ENCODE results near the gene SPATA6.
"Not testable (repeated sequence)": the region's sequence is repeated elsewhere in the genome, so short reads cannot be mapped to it uniquely, and the experiment has no call there.

SPATA6 gene

DNA sequence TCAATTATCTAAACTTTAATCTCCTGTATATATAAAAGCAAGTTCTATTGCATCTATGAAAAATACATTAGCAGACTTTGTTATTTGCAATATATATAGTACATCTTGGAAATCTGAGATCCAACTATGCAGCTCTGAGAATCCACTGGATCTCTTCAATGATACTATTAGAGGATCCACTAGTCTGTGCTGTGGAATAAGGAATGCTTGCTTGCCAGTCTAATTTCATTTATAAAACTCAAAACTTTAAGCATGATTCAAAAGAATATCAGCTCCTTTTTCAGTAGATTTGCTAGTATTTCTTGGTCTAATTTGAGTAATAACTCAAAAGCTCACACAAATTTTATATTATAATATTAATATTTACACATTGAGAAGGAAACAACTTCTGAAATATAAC is 115.1 kb downstream of the SPATA6 start:
- DNase-seq (ENCODE audit: low read depth in 2 of 2), result no peak

DNA sequence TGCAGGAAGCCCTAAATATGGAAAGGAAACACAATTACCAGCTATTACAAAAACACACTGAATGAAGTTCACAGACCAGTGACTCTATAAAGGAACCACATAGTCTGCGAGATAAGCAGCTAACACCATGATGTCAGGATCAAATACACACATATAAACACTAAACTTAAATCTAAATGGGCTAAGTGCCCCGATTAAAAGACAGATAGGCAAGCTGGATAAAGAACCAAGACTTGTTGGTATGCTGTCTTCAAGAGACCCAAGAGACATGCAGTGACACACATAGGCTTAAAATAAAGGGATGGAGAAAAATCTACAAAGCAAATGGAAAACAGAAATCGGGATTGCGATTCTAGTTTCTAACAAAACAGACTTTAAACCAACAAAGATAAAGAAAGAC is 127.6 kb downstream of the SPATA6 start:
- DNase-seq (ENCODE audit: low read depth in 2 of 2), result no peak

- no peak for DNase-seq (ENCODE audit: low read depth in 2 of 2)
These were observed 130.8 kb downstream of the SPATA6 start for GRCh38 chr1:48341221-48341620.

GRCh38 chr1:48338257-48338656 is 133.7 kb downstream of the SPATA6 start:
- DNase-seq (ENCODE audit: low read depth in 2 of 2), result no peak

DNA sequence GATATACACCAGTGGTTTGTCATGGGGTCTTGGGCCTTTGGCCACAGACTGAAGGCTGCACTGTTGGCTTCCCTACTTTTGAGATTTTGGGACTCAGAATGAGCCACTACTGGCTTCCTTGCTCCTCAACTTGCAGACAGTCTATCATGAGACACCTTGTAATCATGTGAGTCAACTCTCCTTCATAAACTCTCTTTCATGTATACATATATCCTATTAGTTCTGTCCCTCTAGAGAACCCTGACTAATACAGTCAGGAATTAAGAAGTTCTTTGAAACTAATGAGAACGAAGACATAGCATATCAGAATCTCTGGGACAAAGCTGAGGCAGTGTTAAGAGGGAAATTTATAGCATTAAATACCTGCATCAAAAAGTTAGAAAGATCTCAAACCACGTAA is 138.7 kb downstream of the SPATA6 start:
- no peak for DNase-seq (ENCODE audit: low read depth in 2 of 2)

- no peak for DNase-seq (ENCODE audit: low read depth in 2 of 2)
These were observed 139.9 kb downstream of the SPATA6 start for GRCh38 chr1:48332115-48332514.

GRCh38 chr1:48329905-48330304 is 142.1 kb downstream of the SPATA6 start:
- no peak for DNase-seq (ENCODE audit: low read depth in 2 of 2)

- DNase-seq (ENCODE audit: low read depth in 2 of 2), result no peak
These were observed 142.5 kb downstream of the SPATA6 start for GRCh38 chr1:48329486-48329885.

DNA sequence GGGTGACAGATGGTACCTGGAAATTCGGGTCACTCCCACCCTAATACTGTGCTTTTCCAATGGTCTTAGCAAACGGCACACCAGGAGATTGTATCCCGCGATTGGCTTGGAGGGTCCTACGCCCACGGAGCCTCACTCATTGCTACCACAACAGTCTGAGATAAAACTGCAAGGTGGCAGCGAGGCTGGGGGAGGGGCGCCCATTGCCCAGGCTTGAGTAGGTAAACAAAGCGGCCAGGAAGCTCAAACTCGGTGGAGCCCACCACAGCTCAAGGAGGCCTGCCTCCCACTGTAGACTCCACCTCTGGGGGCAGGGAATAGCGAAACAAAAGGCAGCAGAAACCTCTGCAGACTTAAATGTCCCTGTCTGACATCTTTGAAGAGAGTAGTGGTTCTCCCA is 160.2 kb downstream of the SPATA6 start:
- not testable (repeated sequence) for DNase-seq (ENCODE audit: low read depth in 2 of 2)

- DNase-seq (ENCODE audit: low read depth in 2 of 2), result no peak
These were observed 162.4 kb downstream of the SPATA6 start for GRCh38 chr1:48309564-48310082.

DNA sequence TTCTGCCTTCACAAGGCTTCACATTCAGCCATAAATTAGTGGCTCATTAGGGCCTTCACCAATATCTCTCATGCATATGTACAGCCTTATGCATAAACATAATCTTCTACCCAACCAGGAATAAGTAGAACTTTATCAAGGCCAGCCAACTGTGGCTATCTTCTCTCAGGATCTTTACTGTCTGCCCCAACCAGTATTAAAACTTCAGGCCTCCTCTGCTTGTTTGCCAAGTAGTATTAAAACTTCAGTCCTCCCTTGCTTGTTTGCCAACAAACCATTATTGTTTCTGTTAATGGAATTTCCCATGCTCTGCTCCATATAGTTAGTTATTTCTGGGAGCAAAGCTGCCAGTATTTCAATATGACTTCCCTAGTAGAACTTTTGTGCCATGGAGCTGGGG is 169.4 kb downstream of the SPATA6 start:
- DNase-seq (ENCODE audit: low read depth in 2 of 2), result no peak

GRCh38 chr1:48294656-48295055 is 177.3 kb downstream of the SPATA6 start:
- no peak for DNase-seq (ENCODE audit: low read depth in 2 of 2)

DNA sequence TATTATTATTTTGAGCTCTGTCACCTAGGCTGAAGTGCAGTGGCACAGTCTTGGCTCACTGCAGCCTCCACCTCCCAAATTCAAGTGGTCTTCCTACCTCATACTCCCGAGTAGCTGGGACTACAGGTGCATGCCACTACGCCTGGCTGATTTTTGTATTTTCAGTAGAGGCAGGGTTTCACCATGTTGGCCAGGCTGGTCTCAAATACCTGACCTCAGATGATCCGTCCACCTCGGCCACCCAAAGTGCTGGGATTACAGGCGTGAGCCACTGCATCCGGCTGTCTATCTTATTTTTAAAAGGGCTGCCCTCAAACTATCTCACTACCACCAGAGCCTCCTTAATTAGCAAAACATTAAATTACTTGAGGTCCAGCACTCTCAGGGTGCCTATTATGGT is 177.9 kb downstream of the SPATA6 start:
- DNase-seq (ENCODE audit: low read depth in 2 of 2), result not testable (repeated sequence)

DNA sequence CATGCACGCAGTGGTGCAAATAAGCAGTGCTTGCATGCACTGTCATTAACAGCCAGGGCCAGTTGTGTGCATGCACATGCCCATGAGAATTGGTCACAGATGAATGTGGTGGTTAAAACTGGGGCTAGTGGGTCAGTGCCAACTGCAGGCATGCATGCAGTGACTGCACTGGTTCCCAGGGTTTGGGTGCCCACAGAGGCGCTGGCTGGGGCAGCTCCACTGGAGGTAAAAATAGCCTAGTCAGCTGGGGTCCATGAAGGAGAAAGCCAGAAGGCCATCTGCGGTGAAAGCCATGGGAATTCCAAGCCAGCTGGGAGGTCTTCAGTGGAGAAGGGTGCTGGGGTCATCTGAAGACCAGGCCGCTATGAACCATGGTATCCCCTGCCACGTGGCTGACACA is 179.3 kb downstream of the SPATA6 start:
- DNase-seq (ENCODE audit: low read depth in 2 of 2), result no peak

DNA sequence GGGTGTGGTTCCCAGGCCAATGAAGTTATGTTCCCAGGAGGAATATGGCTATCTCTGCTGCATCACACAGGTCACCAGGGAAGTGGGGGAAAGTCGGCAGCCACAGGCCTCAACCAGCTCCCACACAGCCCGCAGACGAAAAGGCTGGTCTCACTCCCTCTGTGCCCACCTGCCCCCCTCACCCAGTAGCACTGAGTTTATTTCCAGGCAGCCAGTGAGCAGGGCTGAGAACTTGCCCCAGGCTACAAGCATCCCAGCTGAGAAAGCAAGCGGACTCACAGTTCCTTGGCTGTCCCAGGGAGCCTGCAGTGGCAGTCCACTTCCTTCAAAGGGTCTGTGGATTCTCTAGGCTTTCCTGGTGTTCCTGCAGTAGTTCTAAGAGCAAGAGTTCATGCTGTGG is 180.6 kb downstream of the SPATA6 start:
- DNase-seq (ENCODE audit: low read depth in 2 of 2), result no peak

- DNase-seq (ENCODE audit: low read depth in 2 of 2), result no peak
These were observed 186.5 kb downstream of the SPATA6 start for GRCh38 chr1:48285525-48285924.

DNA sequence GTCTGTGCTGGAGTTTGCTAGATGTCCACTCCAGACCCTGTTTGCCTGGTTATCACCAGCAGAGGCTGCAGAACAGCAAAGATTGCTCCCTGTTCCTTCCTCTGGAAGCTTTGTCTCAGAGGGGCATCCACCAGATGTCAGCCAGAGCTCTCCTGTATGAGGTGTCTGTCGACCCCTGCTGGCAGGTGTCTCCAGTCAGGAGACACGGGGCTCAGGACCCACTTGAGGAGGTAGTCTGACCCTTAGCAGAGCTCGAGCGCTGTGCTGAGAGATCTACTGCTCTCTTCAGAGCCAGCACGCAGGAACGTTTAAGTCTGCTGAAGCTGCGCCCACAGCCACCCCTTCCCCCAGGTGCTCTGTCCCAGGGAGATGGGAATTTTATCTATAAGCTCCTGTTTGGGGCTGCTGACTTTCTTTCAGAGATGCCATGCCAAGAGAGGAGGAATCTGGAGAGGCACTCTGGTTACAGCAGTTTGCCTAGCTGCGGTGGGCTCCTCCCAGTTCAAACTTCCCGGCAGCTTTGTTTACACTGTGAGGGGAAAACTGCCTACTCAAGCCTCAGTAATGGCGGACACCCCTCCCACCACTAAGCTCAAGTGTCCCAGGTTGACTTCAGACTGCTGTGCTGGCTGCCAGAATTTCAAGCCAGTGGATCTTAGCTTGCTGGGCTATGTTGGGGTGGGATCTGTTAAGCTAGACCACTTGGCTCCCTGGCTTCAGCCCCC is 187.1 kb downstream of the SPATA6 start:
- DNase-seq (ENCODE audit: low read depth in 2 of 2), result not testable (repeated sequence)

DNA sequence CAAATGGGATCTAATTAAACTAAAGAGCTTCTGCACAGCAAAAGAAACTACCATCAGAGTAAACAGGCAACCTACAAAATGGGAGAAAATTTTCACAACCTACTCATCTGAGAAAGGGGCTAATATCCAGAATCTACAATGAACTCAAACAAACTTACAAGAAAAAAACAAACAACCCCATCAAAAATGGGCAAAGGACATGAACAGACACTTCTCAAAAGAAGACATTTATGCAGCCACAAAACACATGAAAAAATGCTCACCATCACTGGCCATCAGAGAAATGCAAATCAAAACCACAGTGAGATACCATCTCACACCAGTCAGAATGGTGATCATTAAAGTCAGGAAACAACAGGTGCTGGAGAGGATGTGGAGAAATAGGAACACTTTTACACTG is 189.7 kb downstream of the SPATA6 start:
- not testable (repeated sequence) for DNase-seq (ENCODE audit: low read depth in 2 of 2)

DNA sequence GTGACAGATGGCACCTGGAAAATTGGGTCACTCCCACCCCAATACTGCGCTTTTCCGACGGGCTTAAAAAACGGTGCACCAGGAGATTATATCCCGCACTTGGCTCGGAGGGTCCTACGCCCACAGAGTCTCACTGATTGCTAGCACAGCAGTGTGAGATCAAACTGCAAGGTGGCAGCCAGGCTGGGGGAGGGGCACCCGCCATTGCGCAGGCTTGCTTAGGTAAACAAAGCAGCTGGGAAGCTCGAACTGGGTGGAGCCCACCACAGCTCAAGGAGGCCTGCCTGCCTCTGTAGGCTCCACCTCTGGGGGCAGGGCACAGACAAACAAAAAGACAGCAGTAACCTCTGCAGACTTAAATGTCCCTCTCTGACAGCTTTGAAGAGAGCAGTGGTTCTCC is 194.6 kb downstream of the SPATA6 start:
- not testable (repeated sequence) for DNase-seq (ENCODE audit: low read depth in 2 of 2)

DNA sequence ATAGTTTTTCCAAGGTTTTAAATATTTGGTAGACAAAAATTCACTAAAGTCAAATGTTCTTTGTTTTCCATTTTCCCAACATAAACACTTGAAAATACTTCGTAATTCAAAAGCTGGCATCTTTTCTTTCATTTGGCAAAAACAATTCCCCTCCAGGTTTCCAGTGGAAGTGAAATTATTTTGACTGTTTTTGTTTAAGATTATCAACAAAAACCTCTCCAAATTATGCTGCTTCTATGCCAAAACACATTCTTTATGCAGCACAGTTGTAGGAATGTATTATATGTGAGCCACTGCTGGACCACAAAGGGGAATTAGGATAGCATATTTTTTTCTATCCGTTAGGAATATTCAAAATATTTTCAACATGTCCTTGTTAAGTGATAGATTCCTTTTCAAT is 205.4 kb downstream of the SPATA6 start:
- DNase-seq (ENCODE audit: low read depth in 2 of 2), result no peak

- DNase-seq (ENCODE audit: low read depth in 2 of 2), result no peak
These were observed 209.0 kb downstream of the SPATA6 start for GRCh38 chr1:48263041-48263440.

DNA sequence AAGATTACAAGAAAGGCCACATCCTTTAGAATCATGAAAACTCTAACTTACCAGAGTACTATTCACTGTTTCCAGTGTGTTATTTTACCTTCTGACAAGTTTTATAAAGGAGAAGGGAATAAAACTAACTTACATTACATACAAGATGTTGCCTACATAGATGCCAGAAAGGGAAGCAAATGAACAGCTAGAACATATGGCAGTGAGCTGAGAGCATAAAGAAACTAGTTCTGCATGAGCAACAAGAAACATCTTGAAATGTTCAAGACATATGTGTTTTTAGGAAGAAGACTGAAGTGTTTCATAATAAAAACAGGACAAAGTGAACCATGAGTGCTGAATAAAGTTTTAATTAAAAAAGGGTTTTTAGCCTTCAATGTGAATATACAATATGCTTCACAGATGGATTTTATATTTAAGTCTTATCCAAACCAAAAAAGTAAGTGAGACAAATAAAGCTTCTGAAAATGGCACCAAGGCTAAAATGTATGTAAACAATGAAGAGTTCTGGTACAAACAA is 210.1 kb downstream of the SPATA6 start:
- DNase-seq (ENCODE audit: low read depth in 2 of 2), result no peak

DNA sequence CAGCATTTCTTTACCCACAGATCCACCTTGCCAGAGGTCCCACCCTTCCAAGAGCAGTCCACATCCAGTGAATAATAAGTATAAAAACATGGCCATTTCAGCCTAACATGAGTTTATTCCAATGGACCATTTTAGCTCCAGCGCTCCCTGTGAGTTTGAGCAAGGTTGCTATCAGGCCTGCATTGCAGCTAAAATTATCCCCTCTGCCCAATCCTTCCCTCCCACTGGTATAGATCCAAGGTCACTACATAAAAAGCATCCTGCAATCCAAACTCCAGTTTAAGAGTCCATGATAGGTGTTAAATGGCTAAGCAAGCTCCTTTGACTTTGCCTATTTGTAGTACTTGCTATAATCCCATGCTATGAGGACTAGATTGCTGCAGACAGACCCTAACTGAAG is 213.9 kb downstream of the SPATA6 start:
- no peak for DNase-seq (ENCODE audit: low read depth in 2 of 2)

- no peak for DNase-seq (ENCODE audit: low read depth in 2 of 2)
These were observed 217.8 kb downstream of the SPATA6 start for GRCh38 chr1:48254254-48254653.
